Measurements from ENCODE around the gene SCN11A.

Gene SCN11A

GRCh38 chr3:39099242-39099641 lies 47.5 kb upstream of the SCN11A start:
- Histone ChIP-seq H3K36me3 (ENCODE audit: low read depth) (peaks cover 48% of the 10 kb centered on the region), H3K27me3 (ENCODE audit: insufficient read depth, poor library complexity, severe bottlenecking) (no peaks in the 10 kb centered on the region), H3K27ac (ENCODE audit: poor library complexity, severe bottlenecking) (no peak overlapping the region), H3K4me3 (ENCODE audit: severe bottlenecking) (no peak overlapping the region), H3K9me3 (ENCODE audit: severe bottlenecking) (no peaks in the 10 kb centered on the region), H3K4me1 (ENCODE audit: insufficient read depth, poor library complexity, severe bottlenecking) (no peaks in the 10 kb centered on the region)
- DNase-seq (ENCODE audit: low spot score) (no peak), ATAC-seq (ENCODE audit: low read depth) (no peak)
- no peak for TF ChIP-seq CTCF (IDR thresholded peaks at IDR 0.05; ENCODE audit: poor library complexity, severe bottlenecking)

- H3K9me3 ChIP-seq (ENCODE audit: severe bottlenecking): no peaks in the 10 kb centered on the region
- no peaks in the 10 kb centered on the region for H3K27me3 ChIP-seq (ENCODE audit: insufficient read depth, poor library complexity, severe bottlenecking)
- no peaks in the 10 kb centered on the region for H3K4me1 ChIP-seq (ENCODE audit: insufficient read depth, poor library complexity, severe bottlenecking)
- ATAC-seq (ENCODE audit: low read depth) (no peak), DNase-seq (ENCODE audit: low spot score) (no peak)
- TF ChIP-seq CTCF (IDR thresholded peaks at IDR 0.05; ENCODE audit: poor library complexity, severe bottlenecking): no peak
- H3K4me3 ChIP-seq (ENCODE audit: severe bottlenecking): no peak overlapping the region
- peaks cover 55% of the 10 kb centered on the region for H3K36me3 ChIP-seq (ENCODE audit: low read depth)
- no peak overlapping the region for H3K27ac ChIP-seq (ENCODE audit: poor library complexity, severe bottlenecking)
Measured at GRCh38 chr3:39098473-39099000, 46.8 kb upstream of the SCN11A start.

GRCh38 chr3:39097716-39098472 lies 46.1 kb upstream of the SCN11A start:
- Histone ChIP-seq H3K4me1 (ENCODE audit: insufficient read depth, poor library complexity, severe bottlenecking) (no peaks in the 10 kb centered on the region), H3K9me3 (ENCODE audit: severe bottlenecking) (no peaks in the 10 kb centered on the region), H3K27me3 (ENCODE audit: insufficient read depth, poor library complexity, severe bottlenecking) (no peaks in the 10 kb centered on the region), H3K4me3 (ENCODE audit: severe bottlenecking) (no peak overlapping the region), H3K27ac (ENCODE audit: poor library complexity, severe bottlenecking) (no peak overlapping the region), H3K36me3 (ENCODE audit: low read depth) (peaks cover 62% of the 10 kb centered on the region)
- TF ChIP-seq CTCF (IDR thresholded peaks at IDR 0.05; ENCODE audit: poor library complexity, severe bottlenecking): no peak
- DNase-seq (ENCODE audit: low spot score): no peak
- ATAC-seq (ENCODE audit: low read depth): no peak

GRCh38 chr3:39096775-39097174 lies 45.0 kb upstream of the SCN11A start:
- H3K36me3 ChIP-seq (ENCODE audit: low read depth): peaks cover 66% of the 10 kb centered on the region
- ATAC-seq (ENCODE audit: low read depth): no peak
- H3K4me1 ChIP-seq (ENCODE audit: insufficient read depth, poor library complexity, severe bottlenecking): no peaks in the 10 kb centered on the region
- no peaks in the 10 kb centered on the region for H3K9me3 ChIP-seq (ENCODE audit: severe bottlenecking)
- no peak for DNase-seq (ENCODE audit: low spot score)
- no peak for TF ChIP-seq CTCF (IDR thresholded peaks at IDR 0.05; ENCODE audit: poor library complexity, severe bottlenecking)
- H3K27ac ChIP-seq (ENCODE audit: poor library complexity, severe bottlenecking): no peak overlapping the region
- no peak overlapping the region for H3K4me3 ChIP-seq (ENCODE audit: severe bottlenecking)
- no peaks in the 10 kb centered on the region for H3K27me3 ChIP-seq (ENCODE audit: insufficient read depth, poor library complexity, severe bottlenecking)

GRCh38 chr3:39095778-39096177 lies 44.0 kb upstream of the SCN11A start:
- TF ChIP-seq CTCF (IDR thresholded peaks at IDR 0.05; ENCODE audit: poor library complexity, severe bottlenecking): no peak
- Histone ChIP-seq H3K27me3 (ENCODE audit: insufficient read depth, poor library complexity, severe bottlenecking) (no peaks in the 10 kb centered on the region), H3K36me3 (ENCODE audit: low read depth) (peaks cover 68% of the 10 kb centered on the region), H3K27ac (ENCODE audit: poor library complexity, severe bottlenecking) (no peak overlapping the region), H3K4me3 (ENCODE audit: severe bottlenecking) (no peak overlapping the region), H3K4me1 (ENCODE audit: insufficient read depth, poor library complexity, severe bottlenecking) (no peaks in the 10 kb centered on the region), H3K9me3 (ENCODE audit: severe bottlenecking) (no peaks in the 10 kb centered on the region)
- DNase-seq (ENCODE audit: low spot score): no peak
- no peak for ATAC-seq (ENCODE audit: low read depth)
